Activated naive CD4-positive, alpha-beta T cell treated with anti-CD3 and anti-CD28 coated beads, Interleukin-2, amount 10 ng/mL, durations not matched to agents 7 days and 5 days (primary cell): ENCODE results near the gene LRRC8A.
"Not testable (repeated sequence)": the region's sequence is repeated elsewhere in the genome, so short reads cannot be mapped to it uniquely, and the experiment has no call there.

ENCODE experiments used
- CTCF ChIA-PET: fragments of 350-600 bp; sonication (Branson Sonifier 250); formaldehyde crosslinking; loops from one replicate; lab custom pipeline; 2021; ENCODE audit warnings: antibody characterized with exemption; lab: Charles Lee
- DNase-seq: peaks from one replicate; pipeline ENCODE4 v3.0.0-alpha.2; 2020
- H3K27ac Mint-ChIP-seq: one replicate; pipeline ENCODE4 v1.8.0; 2021; ENCODE audit warnings: mild to moderate bottlenecking, moderate library complexity, mixed read lengths
- H3K27me3 Mint-ChIP-seq: one replicate; pipeline ENCODE4 v1.8.0; 2021; ENCODE audit warnings: mild to moderate bottlenecking, mixed read lengths
- H3K36me3 Mint-ChIP-seq: one replicate; pipeline ENCODE4 v1.8.0; 2021; ENCODE audit warnings: mixed read lengths
- H3K4me1 Mint-ChIP-seq: one replicate; pipeline ENCODE4 v1.8.0; 2021; ENCODE audit warnings: mixed read lengths
- H3K4me3 Mint-ChIP-seq: one replicate; pipeline ENCODE4 v1.8.0; 2021; ENCODE audit warnings: mild to moderate bottlenecking, moderate library complexity, mixed read lengths
- H3K9me3 Mint-ChIP-seq: one replicate; pipeline ENCODE4 v1.8.0; 2021; ENCODE audit warnings: mixed read lengths

LRRC8A gene

DNA sequence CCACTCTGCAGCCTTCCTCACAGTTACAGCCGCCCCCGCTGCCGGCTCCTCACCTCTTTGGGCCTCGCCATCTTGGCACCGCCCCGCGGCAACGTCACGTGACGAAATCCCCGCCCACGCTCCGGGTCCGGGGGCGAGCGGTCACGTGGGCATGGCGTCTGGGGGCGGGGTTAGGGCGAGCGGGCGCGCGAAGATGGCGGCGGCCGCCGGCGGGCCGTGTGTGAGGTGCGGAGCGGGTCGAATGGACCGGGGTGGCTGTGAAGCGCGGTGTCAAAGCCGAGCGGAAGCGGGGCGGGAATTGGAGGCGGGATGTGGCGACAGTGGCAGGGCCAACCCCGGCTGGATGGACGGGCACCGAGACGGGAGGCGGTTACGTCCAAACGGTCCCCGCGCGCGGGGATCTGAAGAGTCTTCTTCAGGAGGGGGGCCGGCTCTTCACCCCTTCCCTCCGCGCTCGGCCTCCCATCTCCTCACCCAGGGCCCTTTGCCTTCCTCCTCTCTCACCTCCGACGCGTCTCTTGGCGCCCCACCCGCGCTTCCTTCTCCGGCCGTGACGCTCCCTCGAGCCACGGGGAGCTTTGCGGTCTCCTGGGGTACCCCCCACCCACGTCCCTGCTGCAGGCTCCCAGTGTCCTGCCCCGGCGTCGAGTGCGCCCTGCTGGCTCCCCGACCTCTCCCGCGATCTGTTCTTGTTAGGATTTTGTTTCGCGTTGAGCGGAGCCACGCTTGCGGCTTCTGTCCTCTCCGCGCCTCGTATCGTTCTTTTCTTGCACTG lies 65.8 kb downstream of the LRRC8A start, which contains the start of the genes DOLK and NUP188:
TSS of gene DOLK (minus strand) at position 77 of the 775 bp plus-strand sequence. CDS start 300 bp downstream, outside the sequence.
TSS of gene NUP188 (plus strand) at position 173 of the 775 bp plus-strand sequence. CDS start at position 194, 21 bp downstream.
- H3K9me3 Mint-ChIP-seq = no peaks in the 10 kb centered on the region
- peak within 1 kb of the TSS; percentile 99 for H3K4me3 Mint-ChIP-seq
- DNase-seq = peak; percentile 99
- H3K27ac Mint-ChIP-seq = peak within 1 kb of the TSS; percentile 99
- CTCF ChIA-PET = no interaction called here
- peaks cover 5% of the 10 kb centered on the region for H3K27me3 Mint-ChIP-seq
- peaks cover 35% of the 10 kb centered on the region for H3K4me1 Mint-ChIP-seq
- peaks cover 25% of the 10 kb centered on the region for H3K36me3 Mint-ChIP-seq

DNA sequence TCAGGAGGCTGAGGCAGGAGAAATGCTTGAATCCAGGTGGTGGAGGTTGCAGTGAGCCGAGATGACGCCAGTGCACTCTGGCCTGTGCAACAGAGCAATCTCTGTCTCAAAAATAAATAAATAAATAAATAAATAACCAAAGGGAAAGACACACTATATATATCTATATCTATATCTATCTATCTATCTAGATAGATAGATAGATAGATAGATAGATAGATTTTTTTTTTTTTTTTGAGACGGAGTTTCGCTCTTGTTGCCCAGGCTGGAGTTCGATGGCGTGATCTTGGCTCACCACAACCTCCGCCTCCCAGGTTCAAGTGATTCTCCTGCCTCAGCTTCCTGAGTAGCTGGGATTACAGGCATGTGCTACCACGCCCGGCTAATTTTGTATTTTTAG lies 79.5 kb downstream of the LRRC8A start:
- DNase-seq = not testable (repeated sequence)

More for the DNA sequence above, 79.5 kb downstream of the LRRC8A start:
- H3K9me3 Mint-ChIP-seq, H3K27ac Mint-ChIP-seq, H3K4me3 Mint-ChIP-seq, H3K27me3 Mint-ChIP-seq, H3K4me1 Mint-ChIP-seq: not testable (repeated sequence)
- peaks cover 30% of the 10 kb centered on the region for H3K36me3 Mint-ChIP-seq
- CTCF ChIA-PET = interaction anchor here (0.7 to 1.0 kb wide), 3 partner anchors 30 to 99 kb away, joined by 3 read pairs; no protein-coding TSS in a partner anchor
